Measurements from ENCODE around the gene ANTKMT.

GRCh38 chr16:728890-729744 lies 8.2 kb downstream of the ANTKMT start:
- TF ChIP-seq CTCF (IDR thresholded peaks at IDR 0.05) (no peak), POLR2A (IDR thresholded peaks at IDR 0.05) (no peak), POLR2AphosphoS5 (IDR thresholded peaks at IDR 0.05) (no peak), EP300 (IDR thresholded peaks at IDR 0.05) (no peak)

Measured in gastroesophageal sphincter (tissue), 3 donors.